A549 treated with AZD2906 at 1 μM for 4 hours (cell line): ENCODE data around the gene APOBR. TPM values are rescaled to one million over a fixed set of nuclear protein-coding genes. Genes with fewer than 3 reads are reported as not detected.

Experiments
- total RNA-seq: library from RNA; stranded (reverse); fragments of 200-300 nt; extraction: Qiagen RNA extraction; gene quantifications from 5 replicates; pipeline ENCODE4 v1.2.3, GENCODE V29; 2022

Gene APOBR
- total RNA-seq, result 0.03 to 0.13 TPM (median 0.05 TPM) in 5 replicates

GRCh38 chr16:28494121-28494851 is at the start of gene APOBR:
TSS of gene APOBR (plus strand) at chr16:28494643. CDS start at chr16:28494682, 39 bp downstream.

GRCh38 chr16:28491970-28492474 is 2.4 kb upstream of the APOBR start, which contains the start of gene CLN3:
TSS of gene CLN3 (minus strand) at chr16:28492074. CDS start at chr16:28491759, 315 bp downstream.

GRCh38 chr16:28538733-28539596 is 44.5 kb downstream of the APOBR start, which contains the start of gene NUPR1:
TSS of gene NUPR1 (minus strand) at chr16:28538974. CDS start at chr16:28538907, 67 bp downstream.

Other genes starting within 250 kb of the APOBR start
- gene SBK1, start 202.1 kb upstream of the APOBR start, total RNA-seq, result 0.26 to 0.34 TPM (median 0.29 TPM) in 5 replicates
- 1.2 to 2.3 TPM (median 1.5 TPM) in 5 replicates for gene NPIPB6, start 131.1 kb upstream of the APOBR start, total RNA-seq
- 61.3 to 116 TPM (median 76.6 TPM) in 5 replicates for gene EIF3CL, start 90.8 kb upstream of the APOBR start, total RNA-seq
- 0.11 to 0.36 TPM (median 0.21 TPM) in 4 of 5 replicates, not detected in the other for gene NPIPB7, start 22.3 kb upstream of the APOBR start, total RNA-seq
- 19.6 to 39.3 TPM (median 32.8 TPM) in 5 replicates for gene CLN3, start 2.6 kb upstream of the APOBR start, total RNA-seq
- gene IL27, start 12.2 kb downstream of the APOBR start, total RNA-seq, result not detected in 5 replicates
- 10.8 to 18.9 TPM (median 14.9 TPM) in 5 replicates for gene NUPR1, start 44.3 kb downstream of the APOBR start, total RNA-seq
- gene SGF29, start 59.3 kb downstream of the APOBR start, total RNA-seq, result 22.2 to 23.7 TPM (median 22.4 TPM) in 5 replicates
- 0.07 to 0.14 TPM in 2 of 5 replicates, not detected in the others for gene SULT1A2, start 102.4 kb downstream of the APOBR start, total RNA-seq
- gene SULT1A1, start 115.4 kb downstream of the APOBR start, total RNA-seq, result 4.5 to 6.0 TPM (median 5.7 TPM) in 5 replicates
- gene NPIPB8, start 143.4 kb downstream of the APOBR start, total RNA-seq, result 0.32 to 0.44 TPM (median 0.39 TPM) in 3 of 5 replicates, not detected in the others
- 203 to 364 TPM (median 349 TPM) in 5 replicates for gene EIF3C, start 216.8 kb downstream of the APOBR start, total RNA-seq